Measurements from ENCODE around the gene PRDM16. TPM values are rescaled to one million over a fixed set of nuclear protein-coding genes. Genes with fewer than 3 reads are reported as not detected.

PRDM16 gene
- polyA plus RNA-seq, 1 donor (not counting 4 experiments of a cell fraction or from before 2014, with no cell fraction given) = 0.05 TPM

DNA sequence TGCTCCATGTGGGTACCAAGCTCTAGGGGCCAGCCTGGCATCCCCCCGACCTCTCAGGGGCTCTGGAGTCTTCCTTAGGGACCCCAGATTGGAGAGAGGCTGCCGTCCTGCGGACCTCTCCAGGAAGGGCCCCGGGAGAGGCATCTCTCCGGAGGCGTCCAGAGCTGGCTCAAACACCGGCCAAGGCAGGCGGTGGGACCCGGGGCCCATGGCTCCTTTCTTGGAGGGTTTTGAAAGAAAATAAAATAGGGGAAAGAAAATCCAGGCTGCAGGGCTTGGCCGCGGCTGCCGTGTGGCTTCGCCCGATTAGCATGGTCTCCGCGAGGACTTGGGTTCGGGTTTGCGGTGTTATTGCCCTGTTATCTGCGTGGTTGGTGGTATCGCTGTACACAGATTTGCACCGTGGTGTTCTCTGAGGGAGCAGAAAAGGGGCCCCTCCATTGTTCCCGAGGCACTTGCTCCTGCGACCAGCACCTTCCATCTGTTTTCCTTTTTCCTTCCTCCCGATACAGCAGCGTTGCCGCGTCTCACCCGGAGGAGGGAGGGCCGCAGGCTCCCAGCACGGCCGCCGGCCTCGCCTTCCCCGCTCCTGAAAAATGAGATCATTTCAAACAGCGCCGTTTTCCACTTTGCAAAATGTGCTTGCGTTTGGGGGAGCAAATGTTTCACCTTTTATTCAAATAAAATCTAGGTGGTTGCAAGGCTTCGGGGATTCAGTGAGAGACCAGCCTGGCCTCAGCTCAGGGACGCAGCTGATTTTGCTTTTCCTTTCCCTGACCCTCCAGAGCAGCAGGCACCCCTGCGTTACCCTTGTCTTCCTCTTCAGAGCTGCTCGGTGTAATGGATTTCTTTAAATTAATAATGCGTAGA lies 86.3 kb downstream of the PRDM16 start:
- Histone ChIP-seq H3K4me2 (ENCODE audit: control insufficient read depth, extremely low read depth, insufficient read depth, low read depth, low read length) (no peak overlapping the region), H3K4me1 (ENCODE audit: control insufficient read depth, extremely low read depth, insufficient read depth, low read length) (no peaks in the 10 kb centered on the region), H3K79me2 (ENCODE audit: control insufficient read depth, insufficient read depth, low read length) (no peaks in the 10 kb centered on the region), H3K9ac (ENCODE audit: control insufficient read depth, extremely low read depth, insufficient read depth, low read length) (no peak overlapping the region), H2AFZ (ENCODE audit: control insufficient read depth, low read length) (no peak overlapping the region), H3K9me3 (ENCODE audit: control insufficient read depth, low read depth, low read length) (peaks cover 5% of the 10 kb centered on the region), H3K4me3 (ENCODE audit: control insufficient read depth in 2 of 3, extremely low read depth in 1 of 3, insufficient read depth in 2 of 3, low read depth in 1 of 3, low read length in 3 of 3) (no peak overlapping the region), H3K27ac (ENCODE audit: control insufficient read depth, insufficient read depth, low read length) (no peak overlapping the region), H3K27me3 (ENCODE audit: control insufficient read depth, extremely low read depth, insufficient read depth, low read length) (no peaks in the 10 kb centered on the region), H3K9me1 (ENCODE audit: control insufficient read depth, extremely low read depth, insufficient read depth, low read length) (no peaks in the 10 kb centered on the region), H3K36me3 (ENCODE audit: control insufficient read depth in 2 of 2, extremely low read depth in 1 of 2, insufficient read depth in 2 of 2, low read length in 2 of 2) (no peaks in the 10 kb centered on the region), H4K20me1 (ENCODE audit: control insufficient read depth, extremely low read depth, insufficient read depth, low read length) (no peaks in the 10 kb centered on the region)
- no peak for FAIRE-seq
- no peak for DNase-seq (ENCODE audit: low read depth, low spot score)
- dilution Hi-C loops (cut with MboI; ENCODE audit: extremely low pct_ligation_motif_present, low sequenced_read_pairs) = no loop called here
- no peak for TF ChIP-seq EZH2 (IDR thresholded peaks at IDR 0.05; ENCODE audit: low read length)
- TF ChIP-seq, protein P1, sequence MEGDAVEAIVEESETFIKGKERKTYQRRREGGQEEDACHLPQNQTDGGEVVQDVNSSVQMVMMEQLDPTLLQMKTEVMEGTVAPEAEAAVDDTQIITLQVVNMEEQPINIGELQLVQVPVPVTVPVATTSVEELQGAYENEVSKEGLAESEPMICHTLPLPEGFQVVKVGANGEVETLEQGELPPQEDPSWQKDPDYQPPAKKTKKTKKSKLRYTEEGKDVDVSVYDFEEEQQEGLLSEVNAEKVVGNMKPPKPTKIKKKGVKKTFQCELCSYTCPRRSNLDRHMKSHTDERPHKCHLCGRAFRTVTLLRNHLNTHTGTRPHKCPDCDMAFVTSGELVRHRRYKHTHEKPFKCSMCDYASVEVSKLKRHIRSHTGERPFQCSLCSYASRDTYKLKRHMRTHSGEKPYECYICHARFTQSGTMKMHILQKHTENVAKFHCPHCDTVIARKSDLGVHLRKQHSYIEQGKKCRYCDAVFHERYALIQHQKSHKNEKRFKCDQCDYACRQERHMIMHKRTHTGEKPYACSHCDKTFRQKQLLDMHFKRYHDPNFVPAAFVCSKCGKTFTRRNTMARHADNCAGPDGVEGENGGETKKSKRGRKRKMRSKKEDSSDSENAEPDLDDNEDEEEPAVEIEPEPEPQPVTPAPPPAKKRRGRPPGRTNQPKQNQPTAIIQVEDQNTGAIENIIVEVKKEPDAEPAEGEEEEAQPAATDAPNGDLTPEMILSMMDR (optimal IDR thresholded peaks at IDR 0.05 in 1 of 3, IDR thresholded peaks at IDR 0.05 in 1 of 3, conservative IDR thresholded peaks at IDR 0.05 in 1 of 3; ENCODE audit: extremely low read depth in 1 of 3, insufficient read depth in 2 of 3, low read length in 3 of 3) = no peak

DNA sequence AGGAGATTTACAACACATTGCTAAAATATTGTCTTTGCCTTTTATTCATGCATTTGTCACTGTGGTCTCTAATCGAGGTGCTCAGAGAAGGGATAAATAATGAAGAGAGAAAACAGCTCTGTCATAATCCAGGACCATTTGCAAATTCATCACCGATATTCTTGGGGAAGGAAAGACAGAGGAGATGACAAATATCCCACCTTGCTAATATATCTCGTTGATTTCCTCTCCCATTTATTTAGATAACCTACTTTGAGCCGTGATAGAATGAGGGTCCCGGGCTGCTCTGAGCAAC lies 86.9 kb downstream of the PRDM16 start:
- Histone ChIP-seq H3K4me1 (ENCODE audit: control insufficient read depth, extremely low read depth, insufficient read depth, low read length) (no peaks in the 10 kb centered on the region), H3K9ac (ENCODE audit: control insufficient read depth, extremely low read depth, insufficient read depth, low read length) (no peak overlapping the region), H3K9me1 (ENCODE audit: control insufficient read depth, extremely low read depth, insufficient read depth, low read length) (no peaks in the 10 kb centered on the region), H3K4me2 (ENCODE audit: control insufficient read depth, extremely low read depth, insufficient read depth, low read depth, low read length) (no peak overlapping the region), H3K9me3 (ENCODE audit: control insufficient read depth, low read depth, low read length) (peaks cover 5% of the 10 kb centered on the region), H4K20me1 (ENCODE audit: control insufficient read depth, extremely low read depth, insufficient read depth, low read length) (no peaks in the 10 kb centered on the region), H3K79me2 (ENCODE audit: control insufficient read depth, insufficient read depth, low read length) (no peaks in the 10 kb centered on the region), H3K27me3 (ENCODE audit: control insufficient read depth, extremely low read depth, insufficient read depth, low read length) (no peaks in the 10 kb centered on the region), H3K4me3 (ENCODE audit: control insufficient read depth in 2 of 3, extremely low read depth in 1 of 3, insufficient read depth in 2 of 3, low read depth in 1 of 3, low read length in 3 of 3) (no peak overlapping the region), H2AFZ (ENCODE audit: control insufficient read depth, low read length) (no peak overlapping the region), H3K27ac (ENCODE audit: control insufficient read depth, insufficient read depth, low read length) (no peak overlapping the region), H3K36me3 (ENCODE audit: control insufficient read depth in 2 of 2, extremely low read depth in 1 of 2, insufficient read depth in 2 of 2, low read length in 2 of 2) (no peaks in the 10 kb centered on the region)
- dilution Hi-C loops (cut with MboI; ENCODE audit: extremely low pct_ligation_motif_present, low sequenced_read_pairs) = no loop called here
- TF ChIP-seq, protein P1 (optimal IDR thresholded peaks at IDR 0.05 in 1 of 3, IDR thresholded peaks at IDR 0.05 in 1 of 3, conservative IDR thresholded peaks at IDR 0.05 in 1 of 3; ENCODE audit: extremely low read depth in 1 of 3, insufficient read depth in 2 of 3, low read length in 3 of 3) = no peak
- no peak for TF ChIP-seq EZH2 (IDR thresholded peaks at IDR 0.05; ENCODE audit: low read length)
- no peak for DNase-seq (ENCODE audit: low read depth, low spot score)
- FAIRE-seq = no peak
